Activated effector memory CD4-positive, alpha-beta T cell treated with anti-CD3 and anti-CD28 coated beads, Interleukin-2, amount 50 U/mL, for 16 hours (primary cell): ENCODE results near the gene MMP10.
"Not testable (repeated sequence)": the region's sequence is repeated elsewhere in the genome, so short reads cannot be mapped to it uniquely, and the experiment has no call there.

ENCODE experiments used
- DNase-seq: peaks from one replicate; pipeline ENCODE4 v3.0.0-alpha.2; 2020

MMP10 gene

DNA sequence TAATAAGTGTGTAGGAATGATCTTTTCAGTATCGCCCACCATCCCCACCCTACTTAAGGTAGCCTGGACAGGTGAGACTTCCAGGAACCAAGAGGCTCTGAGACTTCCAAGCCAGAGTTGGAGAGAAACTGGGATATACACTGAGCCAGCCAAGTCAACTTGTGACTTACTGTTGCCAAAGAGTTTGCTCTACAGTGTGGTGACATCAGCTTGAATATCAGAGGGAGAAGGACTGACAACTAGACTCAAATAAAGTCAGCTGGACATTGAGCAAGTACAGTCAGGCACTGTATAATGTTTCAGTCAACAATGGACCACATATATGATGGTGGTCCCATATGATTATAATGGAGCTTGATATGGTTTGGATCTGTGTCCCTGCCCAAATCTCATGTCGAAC lies 1.2 kb upstream of the MMP10 start:
- DNase-seq = no peak

GRCh38 chr11:102776454-102776853 lies 4.0 kb downstream of the MMP10 start:
- DNase-seq = no peak

- DNase-seq = no peak
These were observed 7.0 kb downstream of the MMP10 start for GRCh38 chr11:102773386-102773785.

DNA sequence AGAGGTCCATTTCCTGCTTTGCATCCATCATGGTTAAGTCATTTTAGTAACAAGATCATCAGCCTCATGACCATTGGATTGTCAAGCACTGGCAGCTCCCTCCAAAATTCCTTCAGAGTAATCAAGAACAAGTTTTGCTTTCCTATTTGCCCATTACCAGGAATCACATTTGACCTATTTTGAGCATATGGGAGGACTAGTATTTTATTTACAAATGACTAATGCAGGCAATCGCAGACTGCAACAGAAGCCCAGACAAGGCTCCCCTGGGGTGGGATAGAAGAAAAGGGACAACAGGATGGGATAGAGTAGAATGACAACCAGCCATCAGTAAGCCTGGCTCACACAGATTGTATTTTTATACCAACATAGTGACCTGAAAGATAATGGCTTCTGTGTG lies 9.1 kb downstream of the MMP10 start:
- DNase-seq = no peak

GRCh38 chr11:102770191-102770590 lies 10.2 kb downstream of the MMP10 start:
- DNase-seq = no peak

DNA sequence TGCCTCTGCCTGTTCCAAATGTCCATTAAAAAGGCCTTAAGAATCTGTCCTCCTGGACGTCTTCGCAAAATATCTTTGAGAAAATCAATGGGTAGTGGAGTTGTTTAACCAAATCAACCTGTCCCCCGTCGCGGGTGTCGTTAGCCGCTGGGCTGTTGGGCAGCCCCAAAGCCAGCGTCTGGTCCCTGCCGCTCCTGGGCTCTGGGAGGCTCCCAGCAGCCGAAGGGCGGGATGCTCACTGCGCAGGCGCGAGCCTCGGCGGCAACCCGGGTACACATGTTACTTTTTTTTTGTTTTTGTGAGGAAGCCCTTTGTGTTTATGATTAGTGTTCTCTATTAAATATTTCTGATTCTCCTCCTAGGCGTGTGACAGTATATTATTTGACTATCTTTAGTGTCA lies 12.6 kb downstream of the MMP10 start:
- no peak for DNase-seq

GRCh38 chr11:102763440-102763839 lies 17.0 kb downstream of the MMP10 start:
- no peak for DNase-seq

- no peak for DNase-seq
These were observed 18.1 kb downstream of the MMP10 start for GRCh38 chr11:102762361-102762767.

DNA sequence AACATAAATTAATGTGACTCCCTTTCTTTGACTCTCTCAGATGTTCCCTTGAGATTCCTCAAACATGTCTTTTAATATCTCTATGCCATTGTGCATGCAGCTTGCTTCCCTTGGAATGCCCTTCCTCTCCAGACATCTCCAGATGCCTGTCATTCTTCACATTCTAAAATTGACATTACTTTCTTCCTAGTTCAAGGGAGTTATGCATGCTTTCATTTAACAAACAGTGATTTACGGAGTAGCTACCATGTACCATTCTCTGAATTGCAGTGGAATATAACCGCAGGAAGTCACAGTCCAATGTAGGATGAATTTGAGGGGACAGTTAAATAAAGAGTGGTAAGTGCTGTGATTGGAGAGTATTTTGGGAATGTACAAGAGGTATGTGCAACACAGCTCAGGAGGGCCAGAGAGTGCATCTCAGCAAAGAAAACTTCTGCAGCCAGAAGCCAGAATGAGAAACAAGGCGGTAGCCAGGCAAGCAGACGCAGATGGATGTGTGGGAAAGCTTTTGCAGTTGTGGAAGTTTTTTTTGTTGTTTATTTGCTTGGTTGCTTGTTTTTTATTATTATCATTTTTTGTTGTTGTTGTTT lies 18.7 kb downstream of the MMP10 start:
- no peak for DNase-seq

GRCh38 chr11:102760344-102761035 lies 19.9 kb downstream of the MMP10 start:
- no peak for DNase-seq

DNA sequence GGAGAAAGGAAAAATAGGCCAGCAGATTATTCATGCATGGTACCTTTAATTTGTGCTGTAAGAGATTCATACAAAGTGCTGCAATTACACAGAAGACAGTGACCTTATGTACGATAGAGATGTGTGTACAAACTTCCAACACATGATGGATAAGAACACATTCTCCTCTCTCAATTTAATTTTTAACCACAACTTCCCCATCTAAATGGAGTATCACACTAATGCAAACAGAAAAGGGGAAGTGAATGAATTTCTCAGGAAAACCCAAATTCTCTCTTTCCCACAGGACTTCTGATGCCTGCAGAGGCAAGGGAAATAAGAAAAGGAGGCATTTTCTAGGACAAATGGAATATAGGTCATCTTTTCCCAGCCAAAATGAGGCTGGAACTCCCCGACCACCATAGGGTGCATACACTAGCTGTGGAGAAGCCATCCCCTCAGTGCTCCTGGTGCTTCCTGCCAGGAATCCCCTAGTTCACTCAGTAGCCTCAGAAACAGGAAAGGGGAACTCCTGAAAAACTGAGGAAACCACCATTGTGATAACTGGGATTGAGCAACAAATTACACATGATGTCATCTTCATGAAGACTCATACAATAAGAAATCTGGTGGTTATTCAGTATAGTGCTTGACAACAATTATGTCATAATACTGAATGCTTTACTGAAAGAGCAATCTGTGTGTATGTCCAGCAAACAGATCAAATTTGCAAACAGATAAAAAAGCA lies 22.4 kb downstream of the MMP10 start:
- no peak for DNase-seq

DNA sequence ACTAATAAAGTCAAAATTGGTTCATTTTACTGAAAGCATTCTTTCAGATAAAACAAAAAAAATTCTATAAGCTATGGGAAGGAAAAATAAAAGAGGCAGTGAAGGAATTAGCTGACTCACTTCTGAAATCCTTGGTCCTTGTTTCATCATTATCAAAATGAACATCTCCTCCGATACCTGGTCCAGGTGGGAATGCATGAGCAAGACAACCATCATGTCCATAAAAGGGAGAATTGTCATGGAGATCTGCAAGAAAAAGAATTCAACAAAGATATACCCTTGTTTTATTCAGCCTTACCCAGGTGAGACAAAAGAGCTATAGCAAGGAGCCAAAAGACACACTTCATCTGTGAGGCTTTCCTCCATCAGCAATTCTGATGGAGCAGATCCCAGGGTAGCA lies 27.2 kb downstream of the MMP10 start:
- DNase-seq = no peak

GRCh38 chr11:102751673-102752072 lies 28.8 kb downstream of the MMP10 start:
- DNase-seq = no peak

DNA sequence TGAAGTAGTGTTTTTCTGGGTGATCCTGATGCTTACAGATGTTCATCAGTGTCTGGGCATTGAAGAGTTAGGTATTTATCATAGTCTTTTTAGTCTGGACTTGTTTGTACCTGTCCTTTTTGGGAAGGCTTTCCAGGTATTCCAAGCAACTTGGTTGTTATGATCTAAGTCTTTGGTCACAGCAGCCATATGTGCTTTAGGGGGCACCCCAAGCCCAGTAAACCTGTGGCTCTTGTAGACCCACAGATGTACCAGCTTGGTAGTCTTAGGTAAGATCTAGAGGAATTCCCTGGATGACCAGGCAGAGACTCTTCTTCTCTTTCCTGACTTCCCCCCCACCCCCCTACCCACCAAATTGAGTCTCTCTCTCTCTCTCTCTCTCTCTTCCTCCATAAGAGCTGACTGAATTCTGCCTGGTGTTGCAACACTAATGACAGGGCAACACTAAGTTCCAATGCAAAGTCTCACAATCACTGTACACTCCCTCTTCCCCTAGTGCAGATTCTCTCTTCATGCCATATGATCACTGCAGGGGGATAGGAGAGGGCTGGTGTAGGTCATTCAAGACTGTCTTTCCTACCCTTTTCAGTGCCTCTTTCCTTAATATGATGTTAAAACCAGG lies 31.2 kb downstream of the MMP10 start:
- no peak for DNase-seq

DNA sequence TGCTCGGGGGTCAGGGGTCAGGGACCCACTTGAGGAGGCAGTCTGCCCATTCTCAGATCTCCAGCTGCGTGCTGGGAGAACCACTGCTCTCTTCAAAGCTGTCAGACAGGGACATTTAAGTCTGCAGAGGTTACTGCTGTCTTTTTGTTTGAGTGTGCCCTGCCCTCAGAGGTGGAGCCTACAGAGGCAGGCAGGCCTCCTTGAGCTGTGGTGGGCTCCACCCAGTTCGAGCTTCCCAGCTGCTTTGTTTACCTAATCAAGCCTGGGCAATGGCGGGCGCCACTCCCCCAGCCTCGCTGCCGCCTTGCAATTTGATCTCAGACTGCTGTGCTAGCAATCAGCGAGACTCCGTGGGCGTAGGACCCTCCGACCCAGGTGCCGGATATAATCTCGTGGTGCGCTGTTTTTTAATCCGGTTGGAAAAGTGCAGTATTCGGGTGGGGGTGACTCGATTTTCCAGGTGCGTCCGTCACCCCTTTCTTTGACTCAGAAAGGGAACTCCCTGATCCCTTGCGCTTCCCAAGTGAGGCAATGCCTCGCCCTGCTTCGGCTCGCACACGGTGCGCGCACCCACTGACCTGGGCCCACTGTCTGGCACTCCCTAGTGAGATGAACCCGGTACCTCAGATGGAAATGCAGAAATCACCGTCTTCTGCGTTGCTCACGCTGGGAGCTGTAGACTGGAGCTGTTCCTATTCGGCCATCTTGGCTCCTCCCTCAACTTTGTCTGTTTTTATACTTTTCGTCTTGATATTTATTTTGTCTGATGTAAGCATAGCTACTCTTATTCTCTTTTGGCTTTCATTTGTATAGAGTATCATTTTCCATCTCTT lies 33.5 kb downstream of the MMP10 start:
- not testable (repeated sequence) for DNase-seq

DNA sequence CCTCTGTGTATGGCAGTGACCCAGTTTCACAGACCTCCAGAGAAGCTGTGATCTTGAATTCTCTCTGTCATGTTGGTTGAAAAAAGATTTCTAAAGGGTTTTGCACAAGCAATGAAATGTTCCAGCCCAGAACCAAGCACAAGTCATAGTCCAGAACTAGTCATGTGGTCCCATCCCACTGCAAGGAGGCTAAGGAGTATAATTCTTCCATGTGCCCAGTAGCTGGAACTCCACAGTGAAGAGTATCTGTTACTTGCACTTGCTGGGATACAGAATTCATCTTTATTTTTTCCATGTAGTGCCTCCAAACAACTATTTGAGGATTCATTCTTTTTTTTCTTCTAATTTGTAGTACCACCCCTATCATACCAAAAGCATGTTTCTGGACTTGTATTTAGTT lies 45.8 kb downstream of the MMP10 start:
- DNase-seq = no peak

DNA sequence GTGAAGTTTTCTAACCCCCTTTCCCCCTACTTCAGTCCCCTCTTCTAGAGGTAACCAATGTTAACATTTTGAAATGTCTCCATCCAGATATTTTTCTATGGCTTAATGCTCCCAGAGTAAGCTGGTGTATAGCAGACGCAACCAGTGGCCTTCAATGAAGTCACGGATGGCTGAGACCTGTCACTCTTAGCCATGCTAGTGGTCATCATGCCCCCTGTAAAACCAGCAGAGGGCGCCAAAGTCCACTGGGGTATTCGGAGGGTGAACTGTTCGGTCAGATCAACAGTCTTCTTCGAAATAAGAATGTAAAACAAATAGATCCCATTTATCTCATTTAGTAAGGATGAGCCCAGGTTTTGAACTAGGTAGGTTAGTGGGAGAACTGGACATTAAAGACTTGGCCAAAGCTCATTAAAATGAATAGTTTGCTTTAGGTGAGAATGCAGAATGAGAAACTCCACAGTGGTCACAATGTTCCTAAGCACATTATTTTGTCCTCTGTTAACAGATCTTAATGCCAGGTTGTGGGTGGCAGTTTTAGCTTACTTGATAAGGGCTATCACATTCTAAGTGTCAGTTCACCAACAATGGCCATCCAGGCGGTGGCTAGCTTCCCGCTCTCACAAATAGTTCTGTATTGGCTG lies 47.1 kb downstream of the MMP10 start:
- peak; percentile 68 for DNase-seq

DNA sequence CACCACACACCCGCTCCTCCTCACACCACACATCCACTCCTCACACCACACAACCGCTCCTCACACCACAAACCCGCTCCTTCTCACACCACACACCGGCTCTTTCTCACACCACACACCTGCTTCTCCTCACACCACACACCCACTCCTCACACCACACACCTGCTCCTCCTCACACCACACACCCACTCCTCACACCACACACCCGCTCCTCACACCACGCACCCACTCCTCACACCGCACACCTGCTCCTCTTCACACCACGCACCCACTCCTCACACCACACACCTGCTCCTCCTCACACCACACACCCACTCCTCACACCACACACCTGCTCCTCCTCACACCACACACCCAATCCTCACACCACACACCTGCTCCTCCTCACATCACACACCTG lies 49.5 kb downstream of the MMP10 start:
- not testable (repeated sequence) for DNase-seq

DNA sequence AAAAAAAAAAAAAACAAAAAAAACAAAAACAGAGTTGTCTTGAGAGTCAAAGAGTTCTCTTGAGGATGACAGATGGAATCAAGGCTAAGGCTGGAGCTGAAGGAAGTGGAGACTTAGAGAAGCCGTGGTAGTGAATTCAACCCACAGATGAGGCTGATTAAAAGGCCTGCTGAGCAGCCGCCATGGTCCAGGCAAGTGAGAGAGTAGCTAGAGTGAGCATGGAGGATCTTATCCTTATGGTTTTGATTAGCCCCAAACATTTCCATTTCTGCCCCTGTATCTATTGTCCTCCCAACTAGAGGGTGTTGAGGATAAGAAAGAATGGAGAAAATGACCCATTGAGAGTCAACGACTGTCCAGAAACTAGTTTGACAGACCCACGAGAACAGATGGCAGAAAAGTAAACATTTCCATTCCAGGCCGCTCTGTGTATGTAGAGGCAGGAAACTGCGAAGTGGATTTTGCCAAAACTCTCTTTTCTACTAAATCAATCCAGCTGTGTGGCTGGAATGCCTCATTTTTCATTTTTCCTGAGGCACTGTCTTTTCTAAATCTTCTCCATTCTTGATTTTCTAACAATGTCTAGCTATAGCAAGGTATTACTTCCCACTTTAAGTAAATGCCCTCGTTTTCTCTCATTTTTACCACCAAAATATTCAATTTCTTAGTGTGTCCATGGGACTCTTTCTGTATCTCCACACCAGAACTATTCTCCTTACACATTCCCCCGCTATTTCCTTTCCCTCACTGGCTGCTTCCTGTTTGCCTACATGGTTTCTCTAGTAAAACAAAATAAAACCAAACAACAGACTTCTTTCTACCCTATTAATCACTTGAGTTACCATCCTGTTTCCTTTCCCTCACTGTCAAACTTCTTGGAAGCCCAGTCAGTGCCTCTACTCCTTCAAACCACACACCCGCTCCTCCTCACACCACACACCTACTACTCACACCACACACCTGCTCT lies 50.3 kb downstream of the MMP10 start:
- DNase-seq = no peak

- DNase-seq = no peak
These were observed 52.5 kb downstream of the MMP10 start for GRCh38 chr11:102727890-102728289.

DNA sequence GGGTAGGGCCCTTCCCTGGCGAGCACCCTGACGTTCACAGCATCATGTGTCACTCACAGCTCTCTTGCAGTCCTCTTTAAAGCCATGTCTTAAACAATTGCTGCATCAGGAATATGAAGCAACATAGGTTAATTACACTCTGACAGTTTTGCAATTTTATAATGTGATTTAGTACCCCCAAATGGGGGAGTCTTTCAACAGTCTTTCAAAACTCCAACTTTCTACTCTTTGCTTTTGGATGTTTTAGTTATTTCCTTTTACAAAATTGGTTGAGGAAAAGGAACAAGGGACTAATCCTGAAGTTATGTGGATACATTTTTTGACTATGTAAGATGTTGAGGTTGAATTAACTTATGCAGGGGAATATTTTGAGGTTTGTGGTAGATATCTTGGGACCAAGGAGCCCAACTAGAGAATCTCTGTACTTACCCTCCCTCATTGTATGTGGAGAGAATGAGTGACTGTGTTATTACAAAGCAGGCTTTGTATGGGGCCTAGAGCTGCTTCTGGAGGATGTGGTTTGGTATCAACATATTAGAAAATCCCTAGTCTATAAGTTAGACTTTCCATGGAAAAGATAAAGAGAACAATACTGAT lies 55.4 kb downstream of the MMP10 start, which contains the start of gene MMP8:
MMP8 (minus strand) TSS at position 51 of the 597 bp plus-strand sequence. CDS start 99 bp downstream, outside the sequence.
- no peak for DNase-seq
